Muscle of back (tissue), 11 donors: ENCODE data around the gene PTPA. TPM values are rescaled to one million over a fixed set of nuclear protein-coding genes. Genes with fewer than 3 reads are reported as not detected.
"Not testable (repeated sequence)": the region's sequence is repeated elsewhere in the genome, so short reads cannot be mapped to it uniquely, and the experiment has no call there.

Source experiments
- DNase-seq, 3 donors: peaks; one replicate each; pipeline versions ENCODE4 v3.0.0 to v3.0.0-alpha.2; 2013
- polyA plus RNA-seq, 10 donors: library from polyadenylated mRNA; unstranded; fragments of 120-200 nt; gene quantifications; one replicate each; pipeline ENCODE4 v1.2.1, GENCODE V29; 2013; ENCODE audit not compliant: insufficient read length in 10 of 10

Gene PTPA
- polyA plus RNA-seq, 10 donors: 104 to 129 (median 112) TPM

DNA sequence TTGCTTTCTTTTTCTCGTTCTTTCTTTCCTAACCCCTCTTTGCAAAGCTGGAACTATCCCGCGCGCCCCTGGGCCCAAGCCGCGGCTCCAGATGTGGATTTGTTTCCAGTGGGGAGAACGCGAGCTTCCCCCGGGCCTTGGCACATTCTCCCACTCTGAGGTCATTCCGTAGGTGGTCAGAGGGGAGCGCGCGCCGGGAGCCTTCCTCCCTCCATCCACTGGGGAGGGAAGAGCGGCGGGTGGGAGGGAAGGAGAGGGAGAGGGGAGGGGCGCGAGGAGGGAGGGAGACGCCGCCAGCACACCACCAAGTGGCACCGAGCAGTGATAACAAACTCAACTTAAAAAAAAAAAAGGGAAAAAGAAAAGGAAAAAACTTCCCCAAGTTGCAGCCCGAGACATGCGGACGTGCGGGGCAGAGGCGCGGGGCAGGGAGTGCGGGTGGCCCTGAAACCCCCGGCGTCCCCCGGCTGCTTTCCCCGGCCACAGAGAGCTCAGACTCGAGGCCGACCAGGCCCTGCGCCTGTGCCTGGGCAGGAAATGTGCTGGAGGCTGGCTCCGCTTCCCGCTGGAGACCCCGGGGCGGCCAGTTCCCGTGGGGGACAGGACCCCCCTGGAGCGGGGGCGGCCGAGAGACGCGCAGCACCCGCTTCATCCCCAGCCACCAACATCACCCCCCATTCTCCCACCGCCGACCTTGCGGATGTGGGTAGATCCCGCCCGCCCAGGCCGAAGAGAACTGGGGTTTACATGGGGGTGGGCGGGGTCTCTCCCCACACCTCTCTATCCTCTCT lies 63.7 kb downstream of the PTPA start:
- DNase-seq: peak; percentile 81 to 93 (median 87)

DNA sequence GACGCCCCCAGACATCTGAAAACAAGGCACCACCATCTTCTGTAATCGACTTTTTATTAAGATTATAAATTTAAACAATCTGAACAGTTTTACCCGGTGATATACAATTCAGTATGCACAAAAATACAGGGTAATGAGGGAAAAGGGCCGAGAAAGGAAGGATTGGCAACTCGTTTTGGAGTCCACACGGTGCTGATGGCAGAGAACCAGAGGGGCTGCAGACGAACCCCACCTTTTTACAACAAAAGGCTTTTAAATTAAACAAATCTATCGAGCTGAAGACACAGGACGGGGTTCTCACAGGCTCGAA lies 64.3 kb downstream of the PTPA start:
- DNase-seq: no peak

DNA sequence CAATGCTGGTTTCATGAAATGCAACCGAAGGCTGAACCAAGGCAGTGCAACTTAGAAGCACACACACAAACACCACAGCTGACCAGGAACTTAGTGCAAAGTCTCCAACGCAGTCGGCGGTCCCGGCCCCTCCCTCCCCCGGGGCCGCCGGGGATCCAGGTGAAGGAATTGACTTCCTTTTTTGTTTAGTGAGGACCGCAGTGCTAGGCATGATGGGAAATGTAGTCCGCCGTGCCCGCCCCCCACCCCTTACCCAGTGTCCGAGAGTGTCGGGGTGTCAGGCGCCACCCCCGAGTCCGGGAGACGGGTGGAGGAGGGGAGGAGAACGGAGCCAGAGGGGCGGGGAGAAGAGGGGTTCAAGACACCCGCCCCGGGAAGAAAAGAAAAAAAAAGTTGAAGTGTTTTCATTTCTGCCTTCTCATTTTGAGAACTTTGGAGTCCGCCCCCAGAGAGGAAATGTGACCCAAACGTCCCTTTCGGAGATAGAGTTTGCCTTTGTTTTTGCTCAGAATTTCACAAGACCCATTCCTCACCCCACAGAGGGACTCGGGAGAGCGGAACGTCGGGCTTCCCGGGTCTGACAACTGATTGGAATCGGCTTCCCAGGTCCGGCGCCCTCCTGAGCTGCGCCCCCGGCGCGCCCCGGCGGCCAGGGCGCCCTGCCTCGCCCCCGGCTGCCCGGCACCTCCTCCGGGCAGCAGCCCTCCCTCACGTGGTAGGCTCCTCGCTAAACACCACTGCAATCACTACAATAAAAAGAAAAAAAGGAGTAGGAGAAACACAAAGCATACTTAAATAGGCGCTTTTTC lies 64.8 kb downstream of the PTPA start:
- peak; percentile 91 to 97 (median 92) for DNase-seq

DNA sequence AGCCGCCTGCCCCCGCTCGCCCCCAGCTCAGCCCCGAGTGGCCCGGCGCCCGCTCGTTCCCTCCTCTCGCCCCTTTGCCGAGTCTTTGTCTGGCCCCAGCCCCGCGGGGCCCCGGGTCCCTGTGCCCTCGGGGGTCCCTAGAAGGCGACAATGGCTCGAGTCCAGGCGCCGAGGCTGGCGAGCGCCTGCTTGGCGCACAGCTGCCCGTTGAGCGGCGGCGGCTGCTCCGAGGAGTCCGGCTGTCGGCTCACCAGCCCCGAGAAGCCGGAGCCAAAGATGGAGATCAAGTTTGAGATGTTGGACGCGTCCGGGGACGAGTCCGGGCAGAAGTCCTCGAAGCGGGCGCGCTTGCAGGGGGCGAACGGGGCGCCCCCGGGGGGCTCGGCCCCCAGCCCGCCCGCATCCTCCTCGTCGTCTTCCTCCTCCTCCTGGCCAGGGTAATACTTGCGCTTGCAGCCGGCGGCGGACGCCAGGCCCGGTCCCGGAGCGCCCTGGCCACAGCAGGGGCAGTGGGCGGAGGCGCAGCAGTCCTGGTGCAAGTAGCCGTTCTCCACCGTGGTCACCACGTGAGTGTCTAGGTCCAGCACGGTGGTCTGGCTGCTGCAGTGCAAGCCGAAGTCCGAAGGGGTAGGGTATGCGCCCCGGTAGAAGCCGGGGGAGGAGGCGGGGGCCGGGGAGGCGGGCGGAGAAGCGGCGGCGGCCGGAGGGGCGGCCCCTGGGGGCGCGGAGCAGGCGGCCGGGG lies 65.7 kb downstream of the PTPA start:
- DNase-seq: peak in 2 of 3 donors; percentile 60 to 83

DNA sequence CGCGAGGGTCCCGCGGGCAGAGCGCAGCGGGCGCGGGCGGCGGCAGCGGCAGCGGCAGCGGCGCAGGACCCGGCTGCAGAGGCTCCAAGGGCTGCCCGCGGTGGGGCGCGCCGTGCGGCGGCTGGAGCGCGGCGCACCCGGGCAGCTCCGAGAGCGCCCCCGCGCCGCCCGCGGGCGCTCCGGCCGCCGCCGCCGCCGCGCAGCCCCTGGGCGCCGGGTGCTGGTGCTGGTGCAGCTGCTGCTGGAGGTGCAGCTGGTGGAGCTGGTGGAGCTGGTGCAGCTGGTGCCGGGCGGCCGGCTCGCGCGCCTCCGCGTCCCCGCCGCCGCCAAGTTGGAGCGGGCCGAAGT lies 66.2 kb downstream of the PTPA start:
- no peak for DNase-seq

DNA sequence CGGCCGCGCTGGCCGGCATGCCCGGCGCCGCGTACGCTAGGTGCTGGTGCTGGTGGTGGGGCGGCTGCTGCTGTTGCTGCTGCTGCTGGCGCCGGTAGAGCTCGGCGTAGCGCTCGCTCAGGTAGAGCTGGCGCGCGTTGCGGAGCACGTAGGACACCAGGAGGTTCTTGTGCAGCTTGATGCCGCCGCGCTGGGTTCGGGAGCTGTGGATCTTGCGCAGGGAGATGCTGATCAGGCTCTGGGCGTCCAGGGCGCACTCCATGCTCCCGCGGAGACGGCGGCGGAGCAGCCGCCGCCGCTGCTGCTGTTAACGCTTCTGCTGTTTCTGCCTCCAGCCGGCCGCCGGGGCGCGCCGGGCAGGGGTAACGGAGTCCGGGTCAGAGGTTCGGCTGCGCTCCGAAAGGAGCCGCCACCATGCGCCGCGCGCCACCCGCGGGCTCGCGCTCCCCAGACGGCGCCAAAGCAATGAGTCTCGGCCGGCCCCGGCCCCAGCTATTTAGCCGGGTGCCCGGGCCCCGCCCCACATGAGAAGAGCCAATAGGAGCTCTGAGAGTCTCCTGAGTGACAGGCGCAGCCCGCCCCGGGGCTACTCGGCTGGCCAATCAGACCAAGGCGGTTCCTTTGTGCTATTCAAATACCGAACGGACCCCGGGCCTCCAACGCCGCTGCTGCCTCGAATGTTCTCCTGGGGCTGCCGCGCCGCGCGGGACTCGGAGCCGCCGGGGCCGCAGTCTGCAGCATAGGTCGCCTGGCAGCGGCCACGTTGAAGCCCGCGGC lies 66.8 kb downstream of the PTPA start, which contains the start of gene IER5L:
TSS of gene IER5L (minus strand) at position 471 of the 777 bp plus-strand sequence. CDS start at position 262, 209 bp downstream.
- peak; percentile 95 to 98 (median 97) for DNase-seq

DNA sequence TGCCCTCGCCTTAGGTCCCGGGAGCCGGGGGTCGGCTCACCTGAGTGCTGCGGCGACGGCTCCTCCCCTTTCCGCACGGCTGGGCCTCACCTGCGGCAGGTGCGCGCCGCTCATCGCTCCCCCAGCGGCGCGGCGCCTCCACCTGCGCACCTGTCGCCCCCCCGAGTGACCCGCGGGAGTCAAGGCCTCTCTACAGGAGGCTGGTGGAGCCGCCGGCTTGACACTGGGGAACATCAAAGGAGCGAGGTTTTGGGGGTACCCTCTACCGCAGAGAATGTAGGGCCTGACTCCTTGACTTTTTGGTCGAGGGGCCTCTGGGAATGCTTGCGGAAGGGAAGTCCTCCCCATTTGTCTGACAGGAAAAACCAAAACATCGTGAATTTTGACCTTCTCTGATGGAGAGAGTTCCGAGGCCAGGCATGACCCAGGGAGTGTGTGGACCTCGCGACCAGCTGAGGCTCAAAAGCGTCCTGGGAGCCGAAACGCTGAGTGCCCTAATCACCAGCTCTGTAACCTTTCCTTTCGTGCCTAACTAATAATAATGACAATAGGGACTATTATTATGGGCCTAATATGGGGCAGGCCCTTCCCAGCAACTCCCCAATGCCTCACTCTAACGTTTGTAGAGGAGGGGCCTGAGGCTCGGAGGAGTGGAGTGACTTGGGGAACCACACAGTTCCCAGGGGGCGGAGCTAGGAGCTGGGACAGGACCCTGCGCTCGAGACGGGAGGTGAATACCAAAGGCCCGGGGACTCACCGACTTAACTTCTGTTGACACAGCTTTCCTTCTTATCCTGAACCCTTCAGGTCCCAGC lies 67.6 kb downstream of the PTPA start:
- DNase-seq: no peak

DNA sequence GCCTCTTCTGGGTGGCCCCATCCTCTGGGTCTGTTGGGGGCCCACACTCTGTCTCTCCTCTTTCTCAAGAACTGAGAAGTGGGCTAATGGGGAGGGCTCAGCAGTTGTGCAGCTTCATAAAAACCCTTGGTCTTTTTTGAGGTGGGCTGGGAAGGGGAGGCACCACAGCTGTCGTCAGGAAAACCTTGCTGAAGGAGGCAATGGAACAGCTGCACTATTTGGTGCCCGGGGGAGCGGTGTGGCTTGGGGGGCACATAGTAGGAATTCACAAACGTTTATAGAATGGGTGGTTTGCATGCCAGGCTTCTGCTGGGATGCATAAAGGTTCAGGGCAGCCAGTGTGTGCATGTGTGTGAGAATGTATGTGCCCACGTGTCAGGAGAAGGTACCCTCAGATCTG lies 70.0 kb downstream of the PTPA start:
- no peak for DNase-seq

DNA sequence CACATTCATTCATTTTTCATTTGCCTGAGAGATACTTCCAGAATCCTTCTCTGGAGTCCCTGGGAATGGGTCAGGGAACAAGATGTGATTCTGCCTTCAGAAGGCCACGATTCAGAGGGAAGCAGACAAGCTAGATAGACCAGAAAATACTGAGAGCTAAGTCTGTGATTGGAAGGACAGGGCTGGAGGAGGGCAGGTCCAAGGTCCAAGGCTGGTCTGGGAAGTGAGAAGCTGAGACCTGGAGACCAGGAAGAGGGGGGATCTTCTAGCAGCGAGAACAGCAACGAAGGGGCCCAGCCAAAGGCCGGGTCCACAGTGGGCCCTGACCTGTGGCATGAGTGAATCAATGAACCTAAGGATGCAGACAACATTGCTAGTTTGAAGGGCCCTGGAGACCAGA lies 70.9 kb downstream of the PTPA start:
- no peak for DNase-seq

DNA sequence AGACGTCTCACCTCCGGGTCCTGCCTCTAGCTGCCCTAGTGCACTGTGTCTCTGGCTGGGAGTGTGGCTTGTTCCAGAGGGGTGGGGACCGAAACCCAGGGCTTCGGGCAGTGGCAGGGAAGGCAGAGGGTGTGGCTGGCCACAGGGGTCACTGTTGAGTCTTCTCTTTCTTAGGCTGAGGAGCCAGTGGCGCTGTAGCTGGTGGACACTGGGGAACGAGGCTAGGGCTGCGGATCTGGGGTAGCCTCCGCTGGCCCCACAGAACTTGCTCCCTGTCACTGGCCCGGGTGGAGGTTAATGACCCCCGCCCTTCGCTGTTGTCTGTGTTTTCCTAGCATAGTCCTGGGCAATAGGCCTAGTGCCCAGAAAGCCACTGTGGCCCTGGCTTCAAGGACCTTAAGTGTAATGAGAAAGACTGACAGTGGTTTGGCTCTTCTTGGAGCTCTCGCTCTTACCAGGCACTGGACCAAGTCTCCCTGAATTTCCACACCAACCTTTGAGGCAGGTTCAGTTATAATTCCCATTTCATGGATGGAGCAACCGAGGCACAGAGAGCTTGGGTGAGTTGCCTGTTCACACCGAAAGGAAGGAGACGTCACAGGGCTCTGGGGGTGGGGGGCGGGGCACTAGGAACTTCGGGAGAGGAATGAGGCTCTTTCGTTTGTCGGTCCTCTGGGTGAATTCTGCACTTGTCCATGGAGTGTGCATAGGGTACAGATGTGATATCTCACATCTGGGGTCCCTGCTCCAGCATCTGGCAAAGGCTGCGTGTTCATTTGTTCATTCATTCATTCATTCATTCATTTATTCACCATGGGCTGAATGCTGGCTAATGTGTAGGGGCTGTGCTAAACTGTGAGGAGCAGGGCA lies 71.6 kb downstream of the PTPA start:
- peak in 1 of 3 donors; percentile 41 for DNase-seq

DNA sequence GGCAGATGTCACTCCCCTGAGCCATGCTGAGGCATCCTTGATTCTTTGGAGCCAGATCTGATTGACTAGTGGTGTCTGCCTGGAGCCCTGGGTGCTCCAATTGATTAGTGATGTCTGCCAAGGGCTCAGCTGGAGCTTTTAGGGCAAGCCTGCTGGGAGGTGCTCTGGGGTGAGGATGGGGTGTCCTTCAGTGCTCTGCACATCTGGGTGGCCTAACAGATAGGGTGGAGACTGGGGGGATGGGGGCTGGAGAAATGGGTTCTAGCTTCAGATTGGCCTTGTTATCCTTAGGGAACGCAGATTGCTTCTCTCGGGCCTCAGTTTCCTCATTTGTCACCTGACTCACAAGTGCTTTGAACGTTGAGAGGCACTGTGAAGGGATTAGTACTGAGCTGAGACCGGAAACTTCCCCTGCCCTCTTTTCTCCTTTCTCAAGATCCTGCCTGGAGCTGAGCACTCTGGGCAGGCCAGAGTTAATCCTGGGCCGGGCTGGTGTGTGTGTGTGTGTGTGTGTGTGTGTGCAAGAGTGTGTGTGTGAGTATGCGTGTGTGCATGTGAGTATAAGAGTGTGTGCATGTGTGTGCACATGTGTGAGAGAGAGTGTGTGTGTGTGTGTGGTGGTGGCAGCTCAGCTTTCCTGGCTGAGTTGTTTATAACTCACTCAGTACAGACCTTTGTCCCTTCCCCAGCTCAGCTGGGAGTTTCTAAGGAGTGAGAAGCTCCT lies 72.4 kb downstream of the PTPA start:
- DNase-seq: peak in 1 of 3 donors; percentile 42

DNA sequence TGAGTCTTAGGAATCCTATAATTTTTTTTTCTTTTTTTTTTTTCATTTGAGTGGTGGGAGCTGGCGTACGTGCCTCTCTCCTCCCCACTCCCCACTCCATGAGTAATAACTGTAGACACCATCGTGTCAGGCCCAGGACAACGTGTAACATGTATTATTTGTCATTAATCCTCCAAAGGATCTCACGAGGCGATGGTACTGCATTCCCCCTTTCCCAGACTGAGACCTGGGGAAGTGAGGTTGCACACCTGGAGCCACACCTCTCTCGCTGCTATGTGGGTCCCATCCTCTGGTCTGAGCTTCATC lies 73.0 kb downstream of the PTPA start:
- no peak for DNase-seq

DNA sequence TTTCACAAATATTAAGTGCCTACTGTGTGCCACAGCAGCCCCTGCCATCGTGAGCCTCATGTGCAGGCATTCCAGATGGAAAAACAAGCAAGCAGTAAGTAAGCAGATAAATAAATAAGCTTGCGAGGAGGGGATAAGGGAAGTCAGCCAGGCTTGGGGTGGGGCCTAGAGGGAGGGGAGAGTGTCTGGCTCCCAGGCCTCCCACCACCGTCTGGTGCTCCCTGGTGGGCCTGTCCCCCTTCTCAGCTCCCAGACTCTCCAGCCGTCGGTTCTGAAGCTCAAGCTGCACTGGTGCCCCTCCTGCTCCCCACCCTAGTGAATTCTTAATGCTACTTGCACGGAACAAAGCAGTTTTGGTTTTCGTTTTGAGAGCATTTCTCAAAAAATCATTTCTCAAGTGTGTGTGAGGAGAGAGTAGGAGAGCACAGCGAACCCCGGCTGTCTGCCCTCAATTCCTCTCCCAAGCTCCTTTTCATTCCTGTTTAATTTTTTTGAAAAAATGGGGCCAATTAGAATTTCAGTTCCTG lies 73.4 kb downstream of the PTPA start:
- peak in 1 of 3 donors; percentile 58 for DNase-seq

DNA sequence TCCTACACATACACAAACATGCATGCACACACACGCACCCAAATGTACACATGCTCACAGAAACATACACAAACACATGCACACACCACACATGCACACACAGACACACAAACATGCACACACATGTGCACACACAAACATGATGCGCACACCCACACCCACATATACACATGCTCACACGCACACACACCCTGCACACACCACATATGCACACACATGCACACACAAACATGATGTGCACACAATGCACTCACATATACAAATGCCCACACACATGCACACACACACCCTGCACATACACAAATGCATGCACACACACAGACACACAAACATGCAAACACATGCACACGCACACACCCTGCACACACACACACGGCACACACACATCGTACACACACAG lies 74.2 kb downstream of the PTPA start:
- DNase-seq: no peak

DNA sequence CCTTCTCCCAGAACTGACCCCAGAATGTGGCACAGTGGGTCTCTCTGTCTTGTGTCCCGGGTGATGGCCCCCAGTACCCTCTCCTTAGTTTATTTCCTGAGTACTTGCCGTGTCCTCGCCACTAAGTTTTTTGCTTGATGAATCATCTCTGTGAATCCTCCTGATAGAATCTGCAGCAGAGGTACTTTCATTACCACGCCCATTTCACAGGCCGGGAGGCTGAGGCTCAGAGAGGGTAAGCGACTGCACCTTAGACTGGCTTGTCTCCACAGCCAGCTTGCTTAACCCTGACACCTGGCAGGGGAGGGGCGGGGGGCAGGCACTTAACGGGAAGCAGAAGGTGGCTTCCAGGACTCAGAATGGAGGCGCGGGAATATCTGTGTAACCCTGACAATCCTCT lies 74.8 kb downstream of the PTPA start:
- DNase-seq: no peak

DNA sequence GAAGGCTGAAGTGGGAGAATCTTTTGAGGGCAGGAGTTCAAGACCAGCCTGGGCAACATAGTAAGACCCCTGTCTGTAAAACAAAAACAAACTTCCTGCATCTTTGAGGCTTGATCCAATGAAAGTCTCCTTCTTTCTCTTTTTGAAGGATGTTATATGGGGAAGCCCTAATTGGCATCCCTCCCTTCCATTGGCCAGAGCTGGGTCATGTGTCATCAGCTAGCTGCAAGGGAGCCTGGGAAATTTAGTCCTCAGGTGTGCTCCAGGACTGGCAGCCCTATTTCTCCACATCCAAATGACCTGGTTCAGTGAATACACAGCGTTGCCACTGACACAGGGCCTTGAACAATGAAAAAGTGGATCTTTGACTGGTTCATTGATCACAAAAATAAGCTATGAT lies 75.8 kb downstream of the PTPA start:
- no peak for DNase-seq

DNA sequence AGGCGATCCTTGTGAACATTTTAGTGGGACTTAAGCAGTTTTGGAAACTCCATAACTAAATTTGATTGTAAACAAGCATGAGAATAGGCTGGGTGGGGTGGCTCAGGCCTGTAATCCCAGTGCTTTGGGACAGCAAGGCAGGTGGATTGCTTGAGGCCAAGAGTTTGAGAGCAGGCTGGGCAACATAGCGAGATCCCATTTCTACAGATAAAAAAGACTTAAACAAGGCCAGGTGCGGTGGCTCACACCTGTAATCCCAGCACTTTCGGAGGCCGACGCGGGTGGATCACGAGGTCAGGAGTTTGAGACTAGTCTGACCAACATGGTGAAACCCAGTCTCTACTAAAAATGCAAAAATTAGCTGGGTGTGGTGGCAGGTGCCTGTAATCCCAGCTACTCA lies 78.8 kb downstream of the PTPA start:
- not testable (repeated sequence) for DNase-seq

DNA sequence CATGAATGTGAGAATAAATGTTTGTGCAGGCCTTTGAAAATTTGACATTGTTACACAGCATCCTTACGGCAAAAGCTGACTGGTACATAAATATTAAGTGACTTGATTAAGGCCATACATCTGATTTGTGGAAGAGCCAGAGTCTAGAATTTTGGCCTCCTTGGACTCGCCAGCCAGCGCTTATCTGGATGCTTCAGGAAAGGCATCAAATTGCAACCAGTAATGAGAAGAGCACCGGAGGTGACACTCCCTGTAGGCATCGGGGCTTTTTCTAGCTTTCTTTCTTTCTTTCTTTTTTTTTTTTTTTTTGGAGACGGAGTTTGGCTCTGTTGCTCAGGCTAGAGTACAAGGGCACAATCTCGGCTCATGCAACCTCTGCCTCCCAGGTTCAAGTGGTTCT lies 80.0 kb downstream of the PTPA start:
- DNase-seq: no peak

DNA sequence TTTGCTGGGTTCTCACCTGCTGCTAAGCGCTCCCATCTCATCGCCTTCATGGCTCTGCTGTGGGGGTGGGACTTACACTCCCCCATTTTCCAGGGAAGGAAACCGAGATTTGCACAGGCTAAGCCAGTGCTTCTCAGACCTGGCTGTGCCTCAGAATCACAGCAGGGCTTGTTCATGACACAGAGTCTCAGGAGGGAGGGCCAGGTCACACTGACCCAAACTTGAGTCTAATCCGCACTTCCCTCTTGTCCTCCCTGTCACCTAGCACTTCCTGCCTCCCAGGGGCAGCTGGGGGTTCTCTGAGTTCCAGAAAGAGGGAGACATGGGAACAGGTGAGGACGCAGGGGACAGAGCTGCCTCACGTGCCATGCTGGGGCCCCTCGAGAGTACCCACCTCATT lies 82.4 kb downstream of the PTPA start:
- no peak for DNase-seq
